K562 (cell line): Measurements from ENCODE around the gene ABHD17C. TPM values are rescaled to one million over a fixed set of nuclear protein-coding genes. Genes with fewer than 3 reads are reported as not detected.
A peak's percentile ranks its signal among the peaks of the same experiment; 100 is the strongest.

Experiments
- ATAC-seq: fragments of 200-7000 bp; cut with Tn5 transposase; 3 replicates; pipeline ENCODE4 v1.9.1; 2020; ENCODE audit warnings: moderate library complexity
- BruUV-seq: library from RNA; stranded (reverse); fragments of 400-500 nt; replicated peaks from 2 replicates; lab custom pipeline; 2021; lab: Mats Ljungman, UMichigan
- CTCF ChIA-PET: fragments of 300-600 bp; formaldehyde crosslinking; extraction: SDS; loops from one replicate; lab custom pipeline; 2021; ENCODE audit warnings: low intra/inter-chr PET ratio; lab: Yijun Ruan, JAX
- POLR2A ChIA-PET: fragments of 300-600, 350-650 bp; sonication (Branson Sonifier 250); formaldehyde crosslinking; extraction: SDS; loops from one replicate; lab custom pipeline; 2021; ENCODE audit warnings: antibody characterized with exemption, inconsistent platforms; lab: Yijun Ruan, JAX
- DNase-seq, 4 experiments: peaks; one replicate each; pipeline versions ENCODE4 v3.0.0 to v3.0.0-alpha.2; 2011 to 2018; ENCODE audit warnings: low spot score in 3 of 4, mixed read lengths in 3 of 4; ENCODE audit errors: extremely low read depth in 1 of 4
- FAIRE-seq: peaks from 2 replicates; lab custom pipeline; 2011; peaks lifted over from hg19 to GRCh38; lab: Jason Lieb, UNC
- H2AFZ ChIP-seq: 2 replicates; pipeline ENCODE4 v1.6.0; 2011; ENCODE audit warnings: low read depth, low read length, control low read depth, inconsistent platforms
- H3K27ac ChIP-seq: fragments of 200-600 bp; 3 replicates; pipeline ENCODE4 v1.8.0; 2011; ENCODE audit warnings: low read depth, mild to moderate bottlenecking, control low read depth, inconsistent platforms, low read length, moderate library complexity, mixed read lengths; ENCODE audit errors: extremely low read depth
- H3K27me3 ChIP-seq, 2 experiments: fragments of 300-600 bp in 1 of 2; 2 replicates in 1 of 2; 3 replicates in 1 of 2; pipeline versions ENCODE4 v1.6.0 to v1.8.0; 2011; ENCODE audit warnings: inconsistent platforms in 2 of 2, low read length in 2 of 2, mild to moderate bottlenecking in 1 of 2, mixed read lengths in 1 of 2, moderate library complexity in 1 of 2; ENCODE audit not compliant: control insufficient read depth in 2 of 2, insufficient read depth in 2 of 2
- H3K36me3 ChIP-seq: fragments of 300-600 bp; 3 replicates; pipeline ENCODE4 v1.8.0; 2011; ENCODE audit warnings: mild to moderate bottlenecking, low read length, inconsistent platforms; ENCODE audit not compliant: control insufficient read depth, insufficient read depth
- H3K4me1 ChIP-seq, 2 experiments: fragments of 200-600 bp in 1 of 2; replicated peaks in 1 of 2; 2 replicates in 1 of 2; 3 replicates in 1 of 2; pipeline versions ENCODE4 v1.5.1 to v1.8.0; 2011; ENCODE audit warnings: inconsistent platforms in 2 of 2, low read length in 2 of 2, mild to moderate bottlenecking in 1 of 2, mixed read lengths in 1 of 2, moderate library complexity in 1 of 2; ENCODE audit not compliant: control insufficient read depth in 2 of 2, insufficient read depth in 2 of 2
- H3K4me2 ChIP-seq: 2 replicates; pipeline ENCODE4 v1.6.1; 2011; ENCODE audit warnings: low read length, control low read depth, inconsistent platforms, mixed read lengths; ENCODE audit not compliant: insufficient read depth
- H3K4me3 ChIP-seq: fragments of 200-600 bp; sonication (generic), shearing (Covaris generic); 2 replicates; pipeline ENCODE4 v1.5.1; 2016; ENCODE audit warnings: control low read depth, inconsistent platforms
- H3K79me2 ChIP-seq: fragments of 200-600 bp; 3 replicates; pipeline ENCODE4 v1.8.0; 2011; ENCODE audit warnings: low read length, inconsistent platforms; ENCODE audit not compliant: control insufficient read depth, insufficient read depth
- H3K9ac ChIP-seq, 2 experiments: 2 replicates each; pipeline versions ENCODE4 v1.6.0 to v1.6.1; 2011; ENCODE audit warnings: low read depth in 2 of 2, low read length in 2 of 2, control low read depth in 1 of 2, inconsistent platforms in 1 of 2, mild to moderate bottlenecking in 1 of 2, mixed read lengths in 1 of 2; ENCODE audit not compliant: insufficient read depth in 1 of 2
- H3K9me1 ChIP-seq: one replicate; pipeline ENCODE4 v1.6.0; 2011; ENCODE audit warnings: inconsistent platforms, mild to moderate bottlenecking, low read length, moderate library complexity; ENCODE audit not compliant: control insufficient read depth, insufficient read depth
- H3K9me3 ChIP-seq: replicated peaks from 2 replicates; pipeline ENCODE4 v1.5.1; 2011; ENCODE audit warnings: low read depth, low read length, inconsistent platforms; ENCODE audit not compliant: control insufficient read depth, insufficient read depth
- H4K20me1 ChIP-seq: replicated peaks from 2 replicates; pipeline ENCODE4 v1.6.1; 2011; ENCODE audit warnings: low read length, inconsistent platforms, mixed read lengths; ENCODE audit not compliant: control insufficient read depth, insufficient read depth
- ATF3 ChIP-seq, 2 experiments: fragments of 450-650 bp in 1 of 2; sonication (generic) in 1 of 2; formaldehyde crosslinking in 1 of 2; IDR thresholded peaks in 1 of 2; conservative IDR thresholded peaks in 1 of 2; 2 replicates each; pipeline versions ENCODE4 v1.6.1 to v1.8.1; 2016 to 2023; ENCODE audit warnings: mild to moderate bottlenecking in 2 of 2, moderate library complexity in 2 of 2, inconsistent platforms in 1 of 2, missing genetic modification reagents in 1 of 2
- FOSL1 ChIP-seq: fragments of 200-800 bp; sonication (Bioruptor generic); conservative IDR thresholded peaks from 2 replicates; pipeline ENCODE4 v1.6.1; 2016; ENCODE audit warnings: missing genetic modification characterization, missing compliant biosample characterization
- HDGF ChIP-seq: fragments of 450-650 bp; IDR thresholded peaks from 2 replicates; pipeline ENCODE4 v1.6.1; 2016
- L3MBTL2 ChIP-seq: fragments of 450-650 bp; IDR thresholded peaks from 2 replicates; pipeline ENCODE4 v1.6.1; 2016; ENCODE audit warnings: mild to moderate bottlenecking, moderate library complexity
- NR2C2 ChIP-seq, 2 experiments: fragments of 200-800 bp in 1 of 2; sonication (Bioruptor generic) in 1 of 2; sonication (generic) in 1 of 2; formaldehyde crosslinking in 1 of 2; IDR thresholded peaks; 2 replicates each; pipeline versions ENCODE4 v1.6.1 to v1.8.0; 2016 to 2022; ENCODE audit warnings: mild to moderate bottlenecking in 1 of 2, missing compliant biosample characterization in 1 of 2, missing genetic modification characterization in 1 of 2, missing genetic modification reagents in 1 of 2
- POLR2H ChIP-seq: IDR thresholded peaks from 2 replicates; pipeline ENCODE4 v1.6.1; 2016; ENCODE audit warnings: missing genetic modification characterization, low read depth, mild to moderate bottlenecking, control low read depth, missing compliant biosample characterization, moderate library complexity
- RFX1 ChIP-seq: fragments of 450-650 bp; IDR thresholded peaks from 2 replicates; pipeline ENCODE4 v1.6.1; 2016; ENCODE audit warnings: mild to moderate bottlenecking, moderate library complexity
- TARDBP ChIP-seq: fragments of 450-650 bp; IDR thresholded peaks from 2 replicates; pipeline ENCODE4 v1.6.1; 2016
- ZFP30 ChIP-seq: fragments of 250-450 bp; sonication (Bioruptor Pico); IDR thresholded peaks from 2 replicates; pipeline ENCODE4 v1.8.0; 2022; ENCODE audit warnings: moderate library complexity, mild to moderate bottlenecking, inconsistent platforms, borderline replicate concordance
- ZNF197 ChIP-seq: fragments of 200-800 bp; sonication (Bioruptor generic); IDR thresholded peaks from 2 replicates; pipeline ENCODE4 v1.6.1; 2016; ENCODE audit warnings: low read depth, missing genetic modification characterization, missing compliant biosample characterization
- ZNF584 ChIP-seq: fragments of 200-800 bp; sonication (Bioruptor generic); IDR thresholded peaks from 2 replicates; pipeline ENCODE4 v1.6.1; 2016; ENCODE audit warnings: low read depth, mild to moderate bottlenecking, missing genetic modification characterization, missing compliant biosample characterization
- WGBS: fragments of 100-300 bp; shearing (Covaris generic); methylation state at CpG from one replicate; pipeline ENCODE4 v1.1.6; 2016; ENCODE audit warnings: low coverage, mixed read lengths; ENCODE audit not compliant: insufficient coverage; ENCODE audit errors: missing lambda C conversion rate; 5-methylcytosine and 5-hydroxymethylcytosine counted together
- in situ Hi-C: fragments of 300-500 bp; cut with MboI; formaldehyde crosslinking; loops from 4 replicates; pipeline ENCODE4 v1.15.0; 2018; ENCODE audit warnings: inconsistent platforms, mixed read lengths
- intact Hi-C: fragments of 100-400 bp; cut with micrococcal nuclease; formaldehyde crosslinking; loops from 2 replicates; pipeline ENCODE4 v1.14.2; 2022
- polyA plus RNA-seq, 8 experiments: library from polyadenylated mRNA; depleted of rRNA in 4 of 8; stranded (reverse) in 5 of 8; unstranded in 3 of 8; fragments of >200 nt; fragmentation: Nextera tagmentation in 2 of 8; fragmentation: Illumina TruSeq in 1 of 8; extraction: Ambion mirVana in 2 of 8; extraction: Trizol in 1 of 8; gene quantifications; 2 replicates each; pipeline versions ENCODE4 v1.2.1 to v1.2.3, GENCODE V29; 2011 to 2014; ENCODE audit warnings: inconsistent platforms in 1 of 8, missing spikeins in 1 of 8
- total RNA-seq, 7 experiments: library from RNA; depleted of rRNA in 6 of 7; stranded (reverse); fragments of >200 nt in 6 of 7; fragmentation: Illumina TruSeq in 2 of 7; extraction: Trizol in 2 of 7; gene quantifications; 2 replicates each; pipeline versions ENCODE4 v1.2.1 to v1.2.3, GENCODE V29; 2011 to 2021; ENCODE audit warnings: low replicate concordance in 1 of 7
- TF ChIP-seq, protein P1 (sequence below): fragments of 450-650 bp; IDR thresholded peaks from 2 replicates; pipeline ENCODE4 v1.6.1; 2016; ENCODE audit warnings: low read depth

ABHD17C gene
- total and polyA plus RNA-seq, 9 of the 15 experiments (the other 6 are each of a cell fraction or from before 2014, with no cell fraction given): 0.04 to 0.42 (median 0.19) TPM; not detected in 1

GRCh38 chr15:80769153-80769828 is 74.2 kb downstream of the ABHD17C start:
- Histone ChIP-seq H2AFZ (0 out of 2 replicates have a peak overlapping the region, but pooled peaks have one; percentile 0), H3K36me3 (no peaks in the 10 kb centered on the region), H3K9me3 (no peaks in the 10 kb centered on the region; the same call in 1 of the 2 replicates), H3K79me2 (no peaks in the 10 kb centered on the region), H3K4me1 (no peaks in the 10 kb centered on the region), H3K27me3 (peaks cover 4 to 19% of the 10 kb centered on the region in 2 experiments; a peak in 4 of 5 replicates), H4K20me1 (no peaks in the 10 kb centered on the region), H3K4me3 (no peak overlapping the region), H3K27ac (no peak overlapping the region), H3K4me2 (no peak overlapping the region; the same call in 1 of the 2 replicates), H3K9ac (no peak overlapping the region), H3K9me1 (no peaks in the 10 kb centered on the region)
- ATAC-seq (no peak; the same call in 2 of the 3 replicates), DNase-seq (peak in 1 of 4 experiments; percentile 14), FAIRE-seq (no peak)
- no TSS peak for BruUV-seq
- CTCF ChIA-PET: no interaction called here
- in situ Hi-C loops: no loop called here
- intact Hi-C loops: no loop called here
- POLR2A ChIA-PET: no interaction called here
- under 1% methylated on average over 7 of the region's 7 CpGs for WGBS
- peak; percentile 63 for TF ChIP-seq RFX1
- 0 out of 2 replicates have a peak, but pooled peaks have one; percentile 21 for TF ChIP-seq POLR2H
- no peak for TF ChIP-seq ZFP30 (CRISPR knock-in tag)
- TF ChIP-seq ATF3 (IDR thresholded peaks at IDR 0.05): peak; percentile 47; the same call in 1 of the 2 replicates
- TF ChIP-seq ATF3 (CRISPR knock-in tag; conservative IDR thresholded peaks at IDR 0.05): no peak
- peak; percentile 68 for TF ChIP-seq FOSL1 (tag)
- TF ChIP-seq, protein P1, sequence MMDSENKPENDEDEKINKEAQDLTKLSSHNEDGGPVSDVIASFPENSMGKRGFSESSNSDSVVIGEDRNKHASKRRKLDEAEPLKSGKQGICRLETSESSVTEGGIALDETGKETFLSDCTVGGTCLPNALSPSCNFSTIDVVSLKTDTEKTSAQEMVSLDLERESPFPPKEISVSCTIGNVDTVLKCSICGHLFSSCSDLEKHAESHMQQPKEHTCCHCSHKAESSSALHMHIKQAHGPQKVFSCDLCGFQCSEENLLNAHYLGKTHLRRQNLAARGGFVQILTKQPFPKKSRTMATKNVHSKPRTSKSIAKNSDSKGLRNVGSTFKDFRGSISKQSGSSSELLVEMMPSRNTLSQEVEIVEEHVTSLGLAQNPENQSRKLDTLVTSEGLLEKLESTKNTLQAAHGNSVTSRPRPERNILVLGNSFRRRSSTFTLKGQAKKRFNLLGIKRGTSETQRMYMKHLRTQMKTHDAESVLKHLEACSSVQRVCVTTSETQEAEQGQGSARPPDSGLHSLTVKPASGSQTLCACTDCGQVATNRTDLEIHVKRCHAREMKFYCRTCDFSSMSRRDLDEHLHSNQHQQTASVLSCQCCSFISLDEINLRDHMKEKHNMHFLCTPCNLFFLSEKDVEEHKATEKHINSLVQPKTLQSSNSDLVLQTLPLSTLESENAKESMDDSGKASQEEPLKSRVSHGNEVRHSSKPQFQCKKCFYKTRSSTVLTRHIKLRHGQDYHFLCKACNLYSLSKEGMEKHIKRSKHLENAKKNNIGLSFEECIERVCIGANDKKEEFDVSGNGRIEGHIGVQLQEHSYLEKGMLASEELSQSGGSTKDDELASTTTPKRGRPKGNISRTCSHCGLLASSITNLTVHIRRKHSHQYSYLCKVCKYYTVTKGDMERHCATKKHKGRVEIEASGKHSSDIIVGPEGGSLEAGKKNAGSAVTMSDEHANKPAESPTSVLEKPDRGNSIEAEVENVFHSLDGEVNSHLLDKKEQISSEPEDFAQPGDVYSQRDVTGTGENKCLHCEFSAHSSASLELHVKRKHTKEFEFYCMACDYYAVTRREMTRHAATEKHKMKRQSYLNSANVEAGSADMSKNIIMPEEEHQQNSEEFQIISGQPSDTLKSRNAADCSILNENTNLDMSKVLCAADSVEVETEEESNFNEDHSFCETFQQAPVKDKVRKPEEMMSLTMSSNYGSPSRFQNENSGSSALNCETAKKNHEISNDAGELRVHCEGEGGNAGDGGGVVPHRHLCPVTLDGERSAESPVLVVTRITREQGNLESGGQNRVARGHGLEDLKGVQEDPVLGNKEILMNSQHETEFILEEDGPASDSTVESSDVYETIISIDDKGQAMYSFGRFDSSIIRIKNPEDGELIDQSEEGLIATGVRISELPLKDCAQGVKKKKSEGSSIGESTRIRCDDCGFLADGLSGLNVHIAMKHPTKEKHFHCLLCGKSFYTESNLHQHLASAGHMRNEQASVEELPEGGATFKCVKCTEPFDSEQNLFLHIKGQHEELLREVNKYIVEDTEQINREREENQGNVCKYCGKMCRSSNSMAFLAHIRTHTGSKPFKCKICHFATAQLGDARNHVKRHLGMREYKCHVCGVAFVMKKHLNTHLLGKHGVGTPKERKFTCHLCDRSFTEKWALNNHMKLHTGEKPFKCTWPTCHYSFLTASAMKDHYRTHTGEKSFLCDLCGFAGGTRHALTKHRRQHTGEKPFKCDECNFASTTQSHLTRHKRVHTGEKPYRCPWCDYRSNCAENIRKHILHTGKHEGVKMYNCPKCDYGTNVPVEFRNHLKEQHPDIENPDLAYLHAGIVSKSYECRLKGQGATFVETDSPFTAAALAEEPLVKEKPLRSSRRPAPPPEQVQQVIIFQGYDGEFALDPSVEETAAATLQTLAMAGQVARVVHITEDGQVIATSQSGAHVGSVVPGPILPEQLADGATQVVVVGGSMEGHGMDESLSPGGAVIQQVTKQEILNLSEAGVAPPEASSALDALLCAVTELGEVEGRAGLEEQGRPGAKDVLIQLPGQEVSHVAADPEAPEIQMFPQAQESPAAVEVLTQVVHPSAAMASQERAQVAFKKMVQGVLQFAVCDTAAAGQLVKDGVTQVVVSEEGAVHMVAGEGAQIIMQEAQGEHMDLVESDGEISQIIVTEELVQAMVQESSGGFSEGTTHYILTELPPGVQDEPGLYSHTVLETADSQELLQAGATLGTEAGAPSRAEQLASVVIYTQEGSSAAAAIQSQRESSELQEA: no peak
- TF ChIP-seq NR2C2 (CRISPR knock-in tag; IDR thresholded peaks at IDR 0.05): no peak
- TF ChIP-seq NR2C2 (tag; IDR thresholded peaks at IDR 0.05): no peak
- TF ChIP-seq ZNF197 (CRISPR knock-in tag): no peak
- TF ChIP-seq TARDBP: no peak
- TF ChIP-seq L3MBTL2: no peak
- TF ChIP-seq HDGF: no peak
- TF ChIP-seq ZNF584 (CRISPR knock-in tag): no peak
